DMS53 treated with DMSO at 0.1 percent for 48 hours (cell line): Measurements from ENCODE around the gene WDR49.
A peak's percentile ranks its signal among the peaks of the same experiment; 100 is the strongest.

Experiments
- DNase-seq: peaks from one replicate; lab custom pipeline; 2025; ENCODE audit not compliant: unreplicated experiment; lab: John Stamatoyannopoulos, UW

WDR49 gene

DNA sequence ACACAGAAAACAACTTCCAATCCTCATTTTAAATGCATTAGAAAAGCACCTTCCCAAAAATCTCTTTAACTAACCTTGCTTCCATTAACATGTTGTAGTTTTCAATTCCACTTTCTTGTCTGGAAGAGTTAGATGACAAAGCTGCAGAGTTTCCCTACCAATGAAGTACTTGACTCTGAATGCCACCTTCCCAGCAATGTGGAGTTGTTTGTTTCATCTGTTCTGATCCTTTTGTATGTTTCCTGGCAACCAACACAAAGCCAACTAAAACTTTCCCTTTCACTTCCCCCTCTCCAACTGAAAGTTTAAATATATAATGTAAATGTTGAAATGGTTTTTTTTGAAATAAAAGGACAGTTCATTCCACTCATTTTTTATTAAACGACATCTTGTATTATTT lies at the start of gene WDR49:
TSS of gene WDR49 (minus strand) at position 183 of the 400 bp plus-strand sequence. CDS start 517 bp downstream, outside the sequence.
- DNase-seq = no peak

DNA sequence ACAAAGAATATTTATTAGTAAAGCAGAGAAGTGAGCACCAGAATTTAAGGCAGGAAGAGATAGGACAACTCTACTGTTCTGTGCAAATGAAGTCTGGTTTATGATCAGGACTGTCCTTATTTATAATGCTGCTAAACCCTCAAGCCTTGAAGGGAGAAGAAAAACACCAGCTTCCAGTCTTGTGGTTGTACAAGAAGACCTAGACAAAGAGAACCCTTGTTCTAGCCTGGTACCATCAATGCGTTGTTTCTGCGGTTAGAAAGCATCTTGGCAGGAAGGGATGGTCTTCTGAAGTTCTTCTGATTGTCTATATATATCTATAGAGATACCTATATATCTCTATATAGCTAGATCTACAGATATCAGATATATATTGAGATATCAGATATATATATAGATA lies 47.2 kb upstream of the WDR49 start:
- no peak for DNase-seq

DNA sequence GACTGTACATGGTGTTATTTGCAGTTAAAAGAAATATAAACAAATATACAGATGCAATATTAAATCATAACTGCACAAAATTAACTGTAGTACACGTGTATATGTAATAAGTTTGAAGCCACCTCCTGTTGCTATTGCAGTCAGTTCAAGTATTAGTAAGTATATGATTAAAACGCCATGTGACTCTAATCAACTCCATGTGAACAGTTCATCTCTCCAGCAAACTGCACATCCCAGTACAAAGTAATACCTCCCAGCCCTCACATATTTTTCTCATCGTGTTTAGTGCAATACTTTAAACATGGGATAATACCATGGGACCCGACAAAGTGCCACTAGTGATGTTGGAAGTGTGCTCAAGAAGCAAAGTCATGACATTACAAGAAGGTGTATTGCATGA lies 46.3 kb upstream of the WDR49 start:
- no peak for DNase-seq

DNA sequence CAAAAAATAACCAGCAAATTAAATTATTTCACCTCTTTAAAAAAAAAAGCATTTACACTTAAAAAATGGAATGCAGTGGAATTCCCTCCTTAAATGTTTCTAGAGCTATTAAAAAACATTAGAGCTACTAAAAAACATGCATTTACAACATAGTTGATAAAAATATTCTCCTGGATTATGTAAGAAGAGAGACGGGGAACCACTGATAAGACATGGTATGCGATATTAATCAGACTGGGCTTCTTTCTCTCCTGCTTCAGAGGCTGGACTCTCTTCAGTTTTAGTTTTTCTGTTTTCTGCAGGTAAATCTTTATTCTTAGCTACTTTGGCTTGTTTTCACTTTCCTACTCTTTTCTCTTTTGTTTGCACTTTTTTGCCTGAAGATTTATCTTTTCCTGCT lies 40.4 kb upstream of the WDR49 start:
- no peak for DNase-seq

DNA sequence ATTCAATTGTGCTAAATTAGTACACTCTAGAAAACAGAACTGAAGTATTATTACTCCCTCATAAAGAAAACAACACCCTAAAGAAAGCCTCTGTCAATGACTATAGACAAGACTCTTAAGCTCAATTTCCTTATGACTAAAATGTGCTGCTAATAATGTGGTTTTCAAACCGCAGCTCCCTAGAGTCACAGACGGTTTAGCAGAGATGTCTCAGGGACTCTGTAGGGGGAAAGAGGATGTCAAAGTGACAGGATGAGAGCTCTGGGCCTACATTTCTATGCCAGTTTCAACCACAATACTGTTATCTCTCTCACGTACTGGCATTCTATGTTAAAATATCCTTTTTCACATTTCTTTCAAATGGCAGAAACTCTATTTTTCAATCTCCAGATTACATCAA lies 37.6 kb upstream of the WDR49 start:
- DNase-seq = no peak

DNA sequence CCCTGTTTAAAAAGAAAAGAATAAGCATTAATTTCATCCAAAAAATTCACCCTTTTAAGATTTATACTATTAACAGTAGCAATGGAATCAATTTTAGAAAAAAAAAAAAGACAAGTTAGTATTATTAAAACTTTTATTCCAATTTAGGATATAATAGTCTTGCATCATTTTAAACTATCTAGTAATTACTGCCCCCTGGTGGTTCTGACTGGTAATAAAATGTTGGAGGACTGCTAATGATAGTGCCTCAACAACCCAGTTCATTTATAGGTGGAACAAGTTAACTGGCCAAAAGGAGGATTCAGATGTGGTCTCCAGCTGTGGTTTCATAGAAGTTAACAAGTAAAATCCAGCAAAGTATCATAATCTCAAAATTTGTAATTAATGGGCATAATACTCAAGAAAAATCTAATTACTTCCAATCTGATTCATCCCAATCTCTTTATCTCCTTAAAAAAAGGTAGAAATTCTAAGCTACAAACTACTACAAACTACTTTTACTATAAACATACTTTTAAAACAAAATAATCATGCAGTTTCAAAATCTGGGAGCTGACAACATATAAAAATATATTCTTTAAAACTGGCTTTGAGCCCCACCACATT lies 30.7 kb upstream of the WDR49 start:
- peak; percentile 38 for DNase-seq

DNA sequence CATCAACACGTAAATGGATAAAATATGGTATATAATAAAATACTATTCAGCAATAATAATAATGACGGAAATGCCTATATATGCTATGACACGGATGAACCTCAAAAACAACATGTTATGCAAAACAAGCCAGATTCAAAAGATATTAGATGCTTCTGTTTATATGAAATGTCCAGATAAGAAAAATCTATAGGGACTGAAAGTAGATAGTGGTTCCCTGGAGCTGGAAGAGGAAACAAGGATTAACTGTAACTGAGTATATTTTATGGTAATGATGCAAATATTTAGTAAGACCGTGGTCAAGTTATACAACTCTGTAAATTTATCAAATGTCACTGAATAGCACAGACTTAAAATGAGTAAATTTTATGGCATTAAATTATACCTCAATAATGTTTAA lies 25.8 kb upstream of the WDR49 start:
- DNase-seq = no peak

DNA sequence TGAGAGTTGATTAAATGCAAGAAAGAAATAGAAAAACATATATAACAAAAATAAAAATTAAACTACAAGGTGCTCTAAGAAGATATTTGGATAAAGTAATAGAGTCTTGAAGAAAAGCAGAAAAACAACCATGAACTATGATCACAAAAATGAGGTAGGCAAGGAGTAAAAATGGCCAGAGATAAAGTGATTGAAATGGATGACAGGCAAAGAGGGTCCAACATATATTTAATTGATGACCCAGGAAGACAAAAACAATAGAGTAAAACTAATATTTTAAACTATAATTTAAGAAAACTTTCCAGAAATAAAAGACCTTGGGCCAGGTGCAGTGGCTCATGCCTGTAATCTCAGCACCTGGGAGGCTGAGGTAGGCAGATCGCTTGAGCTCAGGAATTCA lies 22.1 kb upstream of the WDR49 start:
- DNase-seq = no peak

DNA sequence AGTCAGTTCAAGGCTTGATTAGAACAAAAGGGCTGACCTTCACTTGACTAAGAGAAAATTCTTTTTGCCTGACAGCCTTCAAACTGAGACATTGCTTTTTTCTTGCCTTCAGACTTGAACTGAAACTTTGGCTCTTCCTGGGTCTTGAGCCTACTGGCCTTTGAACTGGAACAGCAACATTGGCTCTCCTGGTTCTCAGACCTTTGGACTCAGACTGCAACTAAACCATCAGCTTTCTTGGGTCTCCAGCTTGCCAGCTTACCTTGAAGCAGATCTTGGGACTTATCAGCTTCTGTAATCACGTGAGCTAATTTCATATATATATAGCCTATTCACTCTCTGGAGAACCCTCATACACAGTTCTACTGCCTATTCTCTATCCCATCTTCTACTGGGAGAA lies 19.5 kb upstream of the WDR49 start:
- DNase-seq = no peak

DNA sequence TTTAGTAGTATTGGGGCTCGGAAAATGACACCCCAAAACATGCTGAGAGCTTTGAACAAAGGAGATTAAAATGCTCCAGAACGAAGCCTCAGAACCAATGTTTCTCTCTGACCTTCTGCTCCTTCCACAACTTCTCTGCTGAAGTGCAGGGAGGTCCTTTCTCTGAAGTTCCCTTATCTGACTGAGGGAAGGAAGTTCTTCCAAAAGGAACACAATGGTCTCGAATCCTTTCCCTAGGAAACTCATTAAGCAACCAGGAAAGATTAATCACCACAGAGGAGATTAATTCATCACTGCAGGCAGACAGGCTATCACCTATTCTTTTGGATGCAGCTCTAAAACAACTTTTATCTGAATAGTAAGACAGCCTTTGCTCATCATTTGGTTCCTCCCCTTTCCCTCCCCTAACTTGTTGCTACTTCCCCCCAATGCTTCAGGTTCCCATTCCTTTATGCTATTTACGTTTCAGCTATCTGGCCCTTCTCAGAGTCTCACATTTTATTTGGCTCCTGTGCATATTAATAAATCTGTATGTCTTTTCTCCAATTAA lies 18.2 kb upstream of the WDR49 start:
- DNase-seq = no peak

DNA sequence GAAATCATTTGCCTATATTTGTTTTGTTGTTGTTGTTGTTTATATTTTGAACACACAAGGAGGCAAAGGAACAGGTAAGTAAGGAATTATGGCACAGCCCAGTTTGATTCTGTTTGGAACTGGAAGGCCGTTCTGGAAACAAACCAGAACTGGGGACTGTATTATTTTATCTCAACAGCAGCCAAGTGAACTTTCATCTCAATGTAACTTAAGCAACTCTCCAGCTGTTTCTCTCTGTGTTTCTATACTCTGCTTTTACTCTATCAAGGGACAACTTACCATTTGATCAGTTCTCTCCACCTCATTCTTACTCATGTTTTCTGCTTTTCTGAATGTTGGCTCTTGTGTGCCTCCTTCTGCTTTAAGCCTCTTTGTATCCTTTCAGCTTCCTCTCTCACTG lies 16.0 kb upstream of the WDR49 start:
- DNase-seq = no peak

DNA sequence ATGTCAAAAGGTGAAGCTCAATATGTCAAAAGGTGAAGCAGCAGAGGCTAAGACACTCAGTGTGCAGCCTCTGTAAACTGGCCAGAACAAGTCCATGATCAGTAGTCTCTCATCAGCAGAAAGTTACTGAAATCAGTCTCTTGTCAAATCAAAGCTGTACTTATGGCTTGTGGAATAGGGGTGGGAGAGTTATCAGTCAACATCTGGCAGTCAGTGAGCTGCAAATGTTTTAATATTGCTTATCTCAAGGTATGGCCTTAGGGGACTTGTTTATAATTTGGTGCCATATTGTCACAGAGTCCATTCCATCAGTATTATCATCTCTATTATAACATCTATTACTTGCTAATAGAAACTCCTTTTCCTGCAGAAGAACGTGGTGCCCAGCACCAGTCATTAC lies 14.9 kb upstream of the WDR49 start:
- no peak for DNase-seq

DNA sequence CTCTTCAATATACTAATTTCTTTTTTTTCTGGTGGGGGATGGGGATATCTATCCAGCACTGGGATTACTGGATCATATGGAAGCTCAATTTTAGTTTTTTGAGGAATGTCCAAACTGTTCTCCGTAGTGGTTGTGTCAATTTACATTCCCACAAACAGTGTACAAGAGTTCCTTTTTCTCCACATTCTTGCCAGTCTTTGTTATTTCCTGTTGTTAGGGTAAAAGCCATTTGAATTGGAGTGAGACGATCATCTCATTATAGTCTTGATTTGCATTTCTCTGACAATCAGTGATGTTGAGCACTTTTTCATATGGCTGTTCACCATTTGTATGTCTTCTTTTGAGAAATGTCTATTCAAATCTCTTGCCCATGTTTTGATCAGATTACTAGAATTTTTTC lies 12.8 kb upstream of the WDR49 start:
- no peak for DNase-seq

DNA sequence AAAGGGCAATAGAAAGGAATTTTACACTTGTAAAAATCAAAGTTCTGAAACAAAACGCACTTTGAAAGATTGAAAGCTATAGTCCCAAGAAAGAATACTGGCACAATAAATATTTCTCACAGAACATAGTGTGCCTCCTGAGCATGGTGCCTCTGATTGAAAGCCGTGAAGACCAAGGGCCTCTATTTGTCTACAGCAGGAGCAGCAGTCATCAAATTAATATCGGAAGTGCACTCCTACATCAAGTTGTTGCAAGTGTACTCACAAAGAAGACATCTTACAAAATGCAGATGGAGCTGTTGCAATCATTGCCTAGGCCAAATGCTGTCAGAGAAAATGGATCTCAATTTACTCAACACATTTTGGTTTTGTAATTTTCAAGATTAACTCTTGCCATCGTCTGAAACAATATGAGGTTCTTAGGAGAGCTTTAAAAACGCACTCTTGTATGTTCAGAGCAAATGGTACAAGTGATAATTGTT lies 9.2 kb upstream of the WDR49 start:
- DNase-seq = no peak

DNA sequence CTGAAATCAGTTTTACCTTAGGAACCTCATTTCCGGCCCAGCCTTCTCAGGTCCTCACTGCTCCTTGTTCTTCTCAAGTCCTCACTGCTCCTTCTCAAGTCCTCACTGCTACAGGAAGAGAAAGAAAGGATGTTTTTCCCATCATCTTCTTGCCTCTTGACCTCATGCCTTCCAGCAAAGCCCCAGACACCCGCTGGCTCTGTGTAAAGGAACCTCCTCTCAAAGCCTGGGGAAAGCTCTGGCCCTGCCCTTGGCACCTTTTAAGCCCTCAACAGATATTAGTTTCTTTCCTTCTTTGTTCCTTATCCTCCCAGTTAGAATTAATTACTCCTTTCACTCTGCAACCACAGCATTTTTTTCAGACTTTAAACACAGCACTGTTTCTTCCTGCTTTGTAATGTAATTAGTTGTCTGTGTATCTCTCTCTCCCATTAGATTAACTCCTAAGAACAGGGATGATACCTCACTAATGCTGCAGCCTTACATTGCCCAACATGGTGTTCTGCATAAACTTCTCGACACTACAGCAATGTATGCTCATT lies 4.0 kb upstream of the WDR49 start:
- DNase-seq = no peak

DNA sequence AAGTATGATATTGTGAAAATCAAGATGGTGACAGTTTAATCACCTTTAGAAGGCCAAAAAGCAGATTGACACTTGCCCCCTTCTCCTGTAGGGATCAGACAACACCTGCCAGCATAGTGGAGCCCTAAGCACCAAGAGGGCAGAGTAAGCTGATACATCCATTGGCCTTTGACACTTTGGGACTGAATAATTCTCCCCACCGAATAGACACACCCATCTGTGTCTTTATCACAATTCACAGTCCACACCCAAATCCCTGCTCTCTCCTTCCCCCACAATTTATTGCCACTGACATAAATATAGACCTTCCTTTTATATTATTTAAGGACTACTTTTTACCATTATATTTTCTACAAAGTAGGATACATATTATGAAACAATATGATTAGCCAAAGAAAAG lies 3.1 kb upstream of the WDR49 start:
- no peak for DNase-seq

DNA sequence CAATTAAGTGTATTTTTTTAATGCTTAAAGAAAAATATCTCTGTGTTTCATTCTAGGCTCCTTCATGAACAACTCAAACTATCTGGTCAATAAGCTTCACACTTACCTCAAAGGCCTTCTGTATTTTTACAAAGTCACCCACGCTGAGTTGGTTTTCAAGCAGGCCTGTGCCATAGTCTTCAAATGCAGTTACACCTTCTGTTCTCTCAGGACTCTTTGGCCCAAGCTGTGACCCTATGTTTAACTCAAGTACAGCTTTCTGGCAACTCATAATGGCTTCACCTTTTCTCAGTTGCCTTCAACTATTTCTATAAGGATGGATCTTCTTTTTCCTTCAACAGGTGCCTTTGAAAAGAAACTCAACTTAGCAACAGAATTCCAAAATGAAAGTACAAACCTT lies 587 bp downstream of the WDR49 start:
- no peak for DNase-seq

DNA sequence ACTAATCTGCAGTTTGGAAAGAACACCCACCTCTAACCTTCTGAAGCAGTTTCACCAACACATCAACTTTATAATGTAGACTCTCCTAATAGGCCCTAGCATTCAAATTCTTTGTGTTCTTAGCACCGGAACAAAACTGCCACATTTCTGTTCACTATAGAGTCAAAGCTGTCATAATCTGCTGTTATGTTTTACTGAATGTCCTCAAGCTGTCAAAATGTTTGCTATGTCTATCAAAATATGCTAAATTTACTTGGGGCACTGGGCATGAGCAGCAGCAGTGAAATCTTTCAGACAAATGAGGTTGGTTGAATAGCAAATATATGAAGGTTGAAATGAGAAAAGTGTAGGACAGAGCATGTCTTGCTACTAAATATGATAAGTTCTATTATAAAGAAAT lies 1.9 kb downstream of the WDR49 start:
- no peak for DNase-seq

DNA sequence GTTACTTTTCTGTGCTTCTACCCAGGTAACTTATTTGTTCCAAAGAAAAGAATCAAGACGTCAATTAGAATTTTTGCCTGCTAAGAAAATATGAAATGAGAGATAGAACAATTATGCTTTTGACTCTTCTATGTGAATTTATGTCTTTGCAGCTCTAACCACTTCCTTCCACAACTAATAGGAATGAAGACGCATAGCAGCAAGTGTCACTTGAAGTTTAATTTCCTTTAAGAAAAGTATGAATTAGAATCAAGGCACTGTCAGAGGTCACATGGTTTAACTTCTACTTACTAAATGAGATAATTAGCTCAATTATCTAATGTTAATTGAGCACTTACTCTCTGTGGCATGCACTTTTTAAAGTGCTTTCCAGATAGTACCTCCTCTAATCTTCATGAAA lies 3.3 kb downstream of the WDR49 start:
- DNase-seq = no peak

DNA sequence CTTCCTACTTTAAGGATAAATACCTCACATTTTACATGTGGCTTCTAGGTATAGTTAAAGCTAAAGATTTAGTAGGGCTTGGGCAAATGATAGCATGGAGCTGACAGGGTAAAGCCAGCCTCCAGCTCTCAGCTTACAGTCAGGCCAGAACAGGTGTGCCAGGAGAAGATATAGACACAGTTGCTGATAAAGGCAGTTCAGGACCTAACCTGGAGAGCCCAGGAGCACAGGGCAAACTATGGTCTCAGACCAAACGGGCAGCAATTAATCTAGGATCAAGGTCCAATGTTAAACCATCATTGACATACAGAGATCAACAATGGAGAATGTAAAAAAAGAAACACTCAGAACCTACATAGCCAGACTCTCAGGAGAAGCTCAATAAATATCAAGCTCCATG lies 4.0 kb downstream of the WDR49 start:
- DNase-seq = no peak

DNA sequence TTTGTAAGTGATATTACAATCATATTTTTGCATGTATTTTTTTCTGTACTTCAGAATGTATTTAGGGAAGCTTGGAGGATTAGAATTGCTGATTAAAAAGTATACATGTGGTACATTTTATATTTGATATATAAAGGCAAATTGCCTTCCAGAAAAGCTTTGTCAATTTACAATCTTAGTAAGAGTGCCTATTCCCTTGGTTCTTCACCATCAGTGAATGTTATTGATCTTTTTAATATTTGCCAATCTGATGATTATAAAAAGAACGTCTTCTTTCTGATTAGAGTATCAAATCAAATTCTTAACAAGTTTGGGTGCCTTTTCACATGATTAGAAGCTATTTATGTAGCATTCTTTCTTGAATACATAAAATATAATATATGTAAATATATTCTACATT lies 9.1 kb downstream of the WDR49 start:
- DNase-seq = no peak

DNA sequence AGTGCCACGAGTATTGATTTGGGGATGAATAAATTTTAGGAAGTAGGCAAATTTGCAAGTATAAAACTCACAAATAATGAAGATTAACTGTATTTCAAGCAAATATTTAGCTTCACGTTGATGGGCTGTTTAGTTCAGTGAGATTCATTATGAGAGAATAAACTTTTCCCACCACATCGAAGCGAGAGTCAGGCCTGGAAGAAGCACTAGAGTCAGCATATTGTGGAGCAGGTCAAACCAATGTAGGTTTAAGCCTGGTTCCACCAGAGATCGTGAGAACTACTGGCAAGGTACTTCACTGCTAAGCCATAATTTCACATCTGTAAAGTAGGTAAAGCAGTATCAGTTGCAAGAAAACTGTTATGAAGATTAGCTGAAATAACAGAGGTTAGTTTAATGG lies 22.3 kb downstream of the WDR49 start:
- no peak for DNase-seq

DNA sequence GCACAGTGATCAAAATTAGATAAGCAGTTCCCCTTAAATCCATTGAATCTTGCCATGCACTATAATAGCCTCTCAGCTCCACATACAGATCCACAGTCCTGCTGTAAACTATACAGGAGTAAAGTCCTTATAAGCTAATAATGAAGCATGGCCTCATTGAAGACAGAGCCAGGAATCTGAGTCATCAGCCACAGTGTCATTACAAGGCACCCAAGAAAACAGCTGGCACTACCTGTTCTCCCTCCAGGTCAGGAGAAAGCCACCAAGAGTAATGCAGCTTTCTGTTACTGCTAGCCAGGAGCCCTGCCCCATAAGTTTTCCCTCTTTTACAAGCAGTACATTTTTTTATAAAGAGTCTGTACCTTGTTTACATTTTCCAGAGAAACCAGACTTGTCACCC lies 27.3 kb downstream of the WDR49 start:
- DNase-seq = peak; percentile 6
